ENCODE results near the gene SMAD3. TPM values are rescaled to one million over a fixed set of nuclear protein-coding genes. Genes with fewer than 3 reads are reported as not detected.
A peak's percentile ranks its signal among the peaks of the same experiment; 100 is the strongest.

The SMAD3 gene
- total and polyA plus RNA-seq, 4 donors, result 15.9 to 33.3 (median 24.9) TPM

GRCh38 chr15:67174864-67175573 lies 109.6 kb downstream of the SMAD3 start:
- no peak overlapping the region for H3K27ac ChIP-seq (ENCODE audit: low read depth, low read length)
- peaks cover 34% of the 10 kb centered on the region for H3K36me3 ChIP-seq (ENCODE audit: control insufficient read depth, insufficient read depth, low read length)
- no peak overlapping the region for H3K4me3 ChIP-seq (ENCODE audit: low read depth, low read length)
- no peaks in the 10 kb centered on the region for H3K9me3 ChIP-seq (ENCODE audit: control insufficient read depth, insufficient read depth, low read length)
- peaks cover 23% of the 10 kb centered on the region for H3K4me1 ChIP-seq (ENCODE audit: control insufficient read depth, insufficient read depth, low read length)
- no peak for DNase-seq (ENCODE audit: low read depth in 4 of 6, low spot score in 6 of 6)
- 82% methylated on average over 8 of the region's 9 CpGs for WGBS (ENCODE audit: insufficient coverage)
- H3K27me3 ChIP-seq (ENCODE audit: control insufficient read depth, insufficient read depth, low read length), result no peaks in the 10 kb centered on the region

GRCh38 chr15:67175643-67176071 lies 110.3 kb downstream of the SMAD3 start:
- 82% methylated on average over 11 of the region's 11 CpGs for WGBS (ENCODE audit: insufficient coverage)
- H3K27ac ChIP-seq (ENCODE audit: low read depth, low read length), result no peak overlapping the region
- no peak for DNase-seq (ENCODE audit: low read depth in 4 of 6, low spot score in 6 of 6)
- H3K36me3 ChIP-seq (ENCODE audit: control insufficient read depth, insufficient read depth, low read length), result peaks cover 37% of the 10 kb centered on the region
- no peaks in the 10 kb centered on the region for H3K9me3 ChIP-seq (ENCODE audit: control insufficient read depth, insufficient read depth, low read length)
- H3K4me3 ChIP-seq (ENCODE audit: low read depth, low read length), result no peak overlapping the region
- H3K4me1 ChIP-seq (ENCODE audit: control insufficient read depth, insufficient read depth, low read length), result peaks cover 23% of the 10 kb centered on the region
- no peaks in the 10 kb centered on the region for H3K27me3 ChIP-seq (ENCODE audit: control insufficient read depth, insufficient read depth, low read length)

- H3K9me3 ChIP-seq (ENCODE audit: control insufficient read depth, insufficient read depth, low read length), result no peaks in the 10 kb centered on the region
- H3K27me3 ChIP-seq (ENCODE audit: control insufficient read depth, insufficient read depth, low read length), result no peaks in the 10 kb centered on the region
- H3K36me3 ChIP-seq (ENCODE audit: control insufficient read depth, insufficient read depth, low read length), result peaks cover 36% of the 10 kb centered on the region
- no peak overlapping the region for H3K27ac ChIP-seq (ENCODE audit: low read depth, low read length)
- 37% methylated on average over 7 of the region's 14 CpGs for WGBS (ENCODE audit: insufficient coverage)
- DNase-seq (ENCODE audit: low read depth in 4 of 6, low spot score in 6 of 6), result peak in 3 of 6 donors; percentile 32 to 87 (median 79)
- peaks cover 23% of the 10 kb centered on the region for H3K4me1 ChIP-seq (ENCODE audit: control insufficient read depth, insufficient read depth, low read length)
- no peak overlapping the region for H3K4me3 ChIP-seq (ENCODE audit: low read depth, low read length)
These were observed 111.0 kb downstream of the SMAD3 start for GRCh38 chr15:67176195-67176971.

GRCh38 chr15:67177752-67178151 lies 112.3 kb downstream of the SMAD3 start:
- no peak overlapping the region for H3K27ac ChIP-seq (ENCODE audit: low read depth, low read length)
- H3K36me3 ChIP-seq (ENCODE audit: control insufficient read depth, insufficient read depth, low read length), result peaks cover 32% of the 10 kb centered on the region
- H3K4me3 ChIP-seq (ENCODE audit: low read depth, low read length), result no peak overlapping the region
- WGBS (ENCODE audit: insufficient coverage), result 54% methylated on average over 6 of the region's 6 CpGs
- H3K9me3 ChIP-seq (ENCODE audit: control insufficient read depth, insufficient read depth, low read length), result no peaks in the 10 kb centered on the region
- DNase-seq (ENCODE audit: low read depth in 4 of 6, low spot score in 6 of 6), result peak in 1 of 6 donors; percentile 6
- peaks cover 23% of the 10 kb centered on the region for H3K4me1 ChIP-seq (ENCODE audit: control insufficient read depth, insufficient read depth, low read length)
- no peaks in the 10 kb centered on the region for H3K27me3 ChIP-seq (ENCODE audit: control insufficient read depth, insufficient read depth, low read length)

GRCh38 chr15:67178569-67179210 lies 113.3 kb downstream of the SMAD3 start:
- peaks cover 23% of the 10 kb centered on the region for H3K4me1 ChIP-seq (ENCODE audit: control insufficient read depth, insufficient read depth, low read length)
- no peak for DNase-seq (ENCODE audit: low read depth in 4 of 6, low spot score in 6 of 6)
- no peak overlapping the region for H3K27ac ChIP-seq (ENCODE audit: low read depth, low read length)
- H3K4me3 ChIP-seq (ENCODE audit: low read depth, low read length), result no peak overlapping the region
- no peaks in the 10 kb centered on the region for H3K9me3 ChIP-seq (ENCODE audit: control insufficient read depth, insufficient read depth, low read length)
- H3K36me3 ChIP-seq (ENCODE audit: control insufficient read depth, insufficient read depth, low read length), result peaks cover 32% of the 10 kb centered on the region
- no peaks in the 10 kb centered on the region for H3K27me3 ChIP-seq (ENCODE audit: control insufficient read depth, insufficient read depth, low read length)
- WGBS (ENCODE audit: insufficient coverage), result 88% methylated on average over 9 of the region's 11 CpGs

GRCh38 chr15:67179411-67179995 lies 114.1 kb downstream of the SMAD3 start:
- Histone ChIP-seq H3K27ac (ENCODE audit: low read depth, low read length) (no peak overlapping the region), H3K9me3 (ENCODE audit: control insufficient read depth, insufficient read depth, low read length) (no peaks in the 10 kb centered on the region), H3K4me3 (ENCODE audit: low read depth, low read length) (no peak overlapping the region), H3K36me3 (ENCODE audit: control insufficient read depth, insufficient read depth, low read length) (peaks cover 32% of the 10 kb centered on the region), H3K4me1 (ENCODE audit: control insufficient read depth, insufficient read depth, low read length) (peaks cover 23% of the 10 kb centered on the region), H3K27me3 (ENCODE audit: control insufficient read depth, insufficient read depth, low read length) (no peaks in the 10 kb centered on the region)
- WGBS (ENCODE audit: insufficient coverage), result 98% methylated on average over 9 of the region's 9 CpGs
- DNase-seq (ENCODE audit: low read depth in 4 of 6, low spot score in 6 of 6), result no peak

- H3K27me3 ChIP-seq (ENCODE audit: control insufficient read depth, insufficient read depth, low read length), result no peaks in the 10 kb centered on the region
- peaks cover 21% of the 10 kb centered on the region for H3K4me1 ChIP-seq (ENCODE audit: control insufficient read depth, insufficient read depth, low read length)
- H3K27ac ChIP-seq (ENCODE audit: low read depth, low read length), result no peak overlapping the region
- peaks cover 34% of the 10 kb centered on the region for H3K36me3 ChIP-seq (ENCODE audit: control insufficient read depth, insufficient read depth, low read length)
- WGBS (ENCODE audit: insufficient coverage), result 89% methylated on average over 11 of the region's 11 CpGs
- H3K9me3 ChIP-seq (ENCODE audit: control insufficient read depth, insufficient read depth, low read length), result no peaks in the 10 kb centered on the region
- H3K4me3 ChIP-seq (ENCODE audit: low read depth, low read length), result no peak overlapping the region
- DNase-seq (ENCODE audit: low read depth in 4 of 6, low spot score in 6 of 6), result no peak
These were observed 114.6 kb downstream of the SMAD3 start for GRCh38 chr15:67180035-67180434.

- Histone ChIP-seq H3K4me3 (ENCODE audit: low read depth, low read length) (no peak overlapping the region), H3K9me3 (ENCODE audit: control insufficient read depth, insufficient read depth, low read length) (no peaks in the 10 kb centered on the region), H3K27me3 (ENCODE audit: control insufficient read depth, insufficient read depth, low read length) (no peaks in the 10 kb centered on the region), H3K36me3 (ENCODE audit: control insufficient read depth, insufficient read depth, low read length) (peaks cover 32% of the 10 kb centered on the region), H3K27ac (ENCODE audit: low read depth, low read length) (no peak overlapping the region), H3K4me1 (ENCODE audit: control insufficient read depth, insufficient read depth, low read length) (peaks cover 17% of the 10 kb centered on the region)
- WGBS (ENCODE audit: insufficient coverage), result 100% methylated on average over 8 of the region's 10 CpGs
- DNase-seq (ENCODE audit: low read depth in 4 of 6, low spot score in 6 of 6), result no peak
These were observed 115.3 kb downstream of the SMAD3 start for GRCh38 chr15:67180514-67181191.

GRCh38 chr15:67181221-67181639 lies 115.8 kb downstream of the SMAD3 start:
- Histone ChIP-seq H3K9me3 (ENCODE audit: control insufficient read depth, insufficient read depth, low read length) (no peaks in the 10 kb centered on the region), H3K4me1 (ENCODE audit: control insufficient read depth, insufficient read depth, low read length) (peaks cover 11% of the 10 kb centered on the region), H3K27ac (ENCODE audit: low read depth, low read length) (no peak overlapping the region), H3K27me3 (ENCODE audit: control insufficient read depth, insufficient read depth, low read length) (no peaks in the 10 kb centered on the region), H3K36me3 (ENCODE audit: control insufficient read depth, insufficient read depth, low read length) (peaks cover 30% of the 10 kb centered on the region), H3K4me3 (ENCODE audit: low read depth, low read length) (no peak overlapping the region)
- DNase-seq (ENCODE audit: low read depth in 4 of 6, low spot score in 6 of 6), result no peak
- 96% methylated on average over 12 of the region's 15 CpGs for WGBS (ENCODE audit: insufficient coverage)

Measured in spinal cord (tissue), 10 donors.